Measurements from ENCODE around the gene SPRING1.

SPRING1 gene, protein sequence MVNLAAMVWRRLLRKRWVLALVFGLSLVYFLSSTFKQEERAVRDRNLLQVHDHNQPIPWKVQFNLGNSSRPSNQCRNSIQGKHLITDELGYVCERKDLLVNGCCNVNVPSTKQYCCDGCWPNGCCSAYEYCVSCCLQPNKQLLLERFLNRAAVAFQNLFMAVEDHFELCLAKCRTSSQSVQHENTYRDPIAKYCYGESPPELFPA

DNA sequence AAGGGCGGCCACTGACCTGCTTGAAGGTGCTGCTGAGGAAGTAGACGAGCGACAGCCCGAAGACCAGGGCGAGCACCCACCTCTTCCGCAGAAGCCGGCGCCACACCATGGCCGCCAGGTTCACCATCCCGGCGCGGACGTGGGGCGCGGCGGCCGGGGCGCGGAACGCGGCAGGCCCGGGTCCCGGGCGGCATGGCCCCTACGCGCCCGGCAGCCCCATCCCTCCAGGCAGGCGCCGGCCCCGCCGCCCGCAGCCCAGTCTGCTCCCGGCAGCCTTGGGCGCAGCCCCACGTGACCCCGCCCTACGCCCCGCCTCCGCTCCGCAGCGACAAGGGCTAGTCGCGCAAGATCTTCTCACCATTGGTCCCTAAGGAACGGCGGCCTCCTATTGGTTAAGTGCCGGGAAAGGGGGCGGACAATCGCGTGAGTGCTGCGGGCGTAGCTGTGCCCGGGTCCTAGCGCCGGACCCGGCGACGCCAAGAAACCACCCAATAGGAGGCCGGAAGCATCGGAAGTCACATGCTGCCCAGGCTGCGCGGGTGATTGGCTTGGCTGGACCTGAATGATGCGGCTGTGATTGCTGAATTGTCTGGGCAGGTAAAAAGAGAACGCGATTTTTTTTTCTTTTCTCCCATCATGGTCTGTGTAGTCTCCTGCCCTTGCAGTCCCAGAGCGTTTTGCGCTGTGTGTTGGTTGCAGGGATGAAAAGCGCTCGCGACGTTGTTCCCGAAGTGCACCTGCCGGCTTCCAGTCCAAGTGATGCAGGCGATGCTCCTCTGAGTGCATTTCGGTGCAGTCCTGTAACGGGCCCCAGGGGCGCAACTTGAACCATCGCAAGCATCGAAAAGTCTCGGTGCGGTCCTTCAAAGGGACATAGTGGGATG, at the start of gene SPRING1, which contains the start of gene RNFT2:
TSS of gene SPRING1 (minus strand) at position 296 of the 884 bp plus-strand sequence. CDS start at position 127, 169 bp downstream.
TSS of gene RNFT2 (plus strand) at position 542 of the 884 bp plus-strand sequence. CDS start 2,183 bp downstream, outside the sequence.
- H3K9ac ChIP-seq (ENCODE audit: low read length) = peak within 1 kb of the TSS; percentile 78
- H3K79me2 ChIP-seq (ENCODE audit: insufficient read depth, low read length) = peaks cover 53% of the 10 kb centered on the region
- H3K9me2 ChIP-seq (replicated peaks; ENCODE audit: insufficient read depth, low read length) = no peaks in the 10 kb centered on the region
- H3F3A ChIP-seq (ENCODE audit: insufficient read depth) = no peaks in the 10 kb centered on the region
- H3K4me3 ChIP-seq (ENCODE audit: insufficient read depth, low read length, poor library complexity, severe bottlenecking) = peak within 1 kb of the TSS; percentile 83
- no peak for TF ChIP-seq EZH2phosphoT487 (conservative IDR thresholded peaks at IDR 0.05; ENCODE audit: low read length)
- TF ChIP-seq, protein P1, sequence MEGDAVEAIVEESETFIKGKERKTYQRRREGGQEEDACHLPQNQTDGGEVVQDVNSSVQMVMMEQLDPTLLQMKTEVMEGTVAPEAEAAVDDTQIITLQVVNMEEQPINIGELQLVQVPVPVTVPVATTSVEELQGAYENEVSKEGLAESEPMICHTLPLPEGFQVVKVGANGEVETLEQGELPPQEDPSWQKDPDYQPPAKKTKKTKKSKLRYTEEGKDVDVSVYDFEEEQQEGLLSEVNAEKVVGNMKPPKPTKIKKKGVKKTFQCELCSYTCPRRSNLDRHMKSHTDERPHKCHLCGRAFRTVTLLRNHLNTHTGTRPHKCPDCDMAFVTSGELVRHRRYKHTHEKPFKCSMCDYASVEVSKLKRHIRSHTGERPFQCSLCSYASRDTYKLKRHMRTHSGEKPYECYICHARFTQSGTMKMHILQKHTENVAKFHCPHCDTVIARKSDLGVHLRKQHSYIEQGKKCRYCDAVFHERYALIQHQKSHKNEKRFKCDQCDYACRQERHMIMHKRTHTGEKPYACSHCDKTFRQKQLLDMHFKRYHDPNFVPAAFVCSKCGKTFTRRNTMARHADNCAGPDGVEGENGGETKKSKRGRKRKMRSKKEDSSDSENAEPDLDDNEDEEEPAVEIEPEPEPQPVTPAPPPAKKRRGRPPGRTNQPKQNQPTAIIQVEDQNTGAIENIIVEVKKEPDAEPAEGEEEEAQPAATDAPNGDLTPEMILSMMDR (IDR thresholded peaks at IDR 0.05; ENCODE audit: insufficient read depth, low read length, poor library complexity, severe bottlenecking) = no peak
- H2AFZ ChIP-seq (ENCODE audit: low read depth, low read length, severe bottlenecking) = peak within 1 kb of the TSS; percentile 89
- peaks cover 7% of the 10 kb centered on the region; the same call in 1 of the 2 replicates for H3K36me3 ChIP-seq (ENCODE audit: low read length)
- peak within 1 kb of the TSS; percentile 98 for H3K4me2 ChIP-seq (ENCODE audit: low read depth, low read length, poor library complexity, severe bottlenecking)
- H3K27me3 ChIP-seq (ENCODE audit: low read length) = no peaks in the 10 kb centered on the region
- H4K20me1 ChIP-seq (ENCODE audit: low read depth, low read length) = no peaks in the 10 kb centered on the region
- no peaks in the 10 kb centered on the region for H3K9me3 ChIP-seq (ENCODE audit: insufficient read depth, low read length)
- H3K27ac ChIP-seq (ENCODE audit: low read depth, low read length) = peak within 1 kb of the TSS; percentile 47

DNA sequence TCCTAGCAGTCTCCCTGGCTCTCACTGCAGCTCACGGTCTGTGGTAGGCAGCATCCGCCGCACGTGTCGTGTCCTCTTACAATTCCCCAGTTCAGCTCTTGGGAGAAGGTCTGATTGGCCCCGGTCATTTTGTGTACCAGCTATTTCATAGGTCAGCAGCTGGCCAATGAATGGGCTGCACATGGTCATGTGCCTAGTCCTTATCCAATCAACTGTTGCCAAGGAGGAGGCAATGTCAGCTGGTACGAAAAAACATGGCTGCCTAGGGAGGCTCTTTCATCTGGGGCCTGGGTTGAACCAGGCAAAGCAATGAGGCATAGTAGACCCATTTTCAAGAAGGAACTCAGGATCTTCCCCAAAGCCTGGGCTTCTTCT, 46.4 kb upstream of the SPRING1 start:
- no peak for TF ChIP-seq EZH2phosphoT487 (conservative IDR thresholded peaks at IDR 0.05; ENCODE audit: low read length)
- TF ChIP-seq, protein P1 (IDR thresholded peaks at IDR 0.05; ENCODE audit: insufficient read depth, low read length, poor library complexity, severe bottlenecking) = no peak
- Histone ChIP-seq H2AFZ (ENCODE audit: low read depth, low read length, severe bottlenecking) (no peak overlapping the region), H3K27me3 (ENCODE audit: low read length) (no peaks in the 10 kb centered on the region), H3K4me2 (ENCODE audit: low read depth, low read length, poor library complexity, severe bottlenecking) (no peak overlapping the region), H3K9ac (ENCODE audit: low read length) (no peak overlapping the region), H4K20me1 (ENCODE audit: low read depth, low read length) (no peaks in the 10 kb centered on the region), H3K9me2 (replicated peaks; ENCODE audit: insufficient read depth, low read length) (no peaks in the 10 kb centered on the region), H3K79me2 (ENCODE audit: insufficient read depth, low read length) (no peaks in the 10 kb centered on the region), H3K36me3 (ENCODE audit: low read length) (no peaks in the 10 kb centered on the region; the same call in 1 of the 2 replicates), H3K4me3 (ENCODE audit: insufficient read depth, low read length, poor library complexity, severe bottlenecking) (no peak overlapping the region), H3K27ac (ENCODE audit: low read depth, low read length) (no peak overlapping the region), H3K9me3 (ENCODE audit: insufficient read depth, low read length) (no peaks in the 10 kb centered on the region), H3F3A (ENCODE audit: insufficient read depth) (no peaks in the 10 kb centered on the region)

DNA sequence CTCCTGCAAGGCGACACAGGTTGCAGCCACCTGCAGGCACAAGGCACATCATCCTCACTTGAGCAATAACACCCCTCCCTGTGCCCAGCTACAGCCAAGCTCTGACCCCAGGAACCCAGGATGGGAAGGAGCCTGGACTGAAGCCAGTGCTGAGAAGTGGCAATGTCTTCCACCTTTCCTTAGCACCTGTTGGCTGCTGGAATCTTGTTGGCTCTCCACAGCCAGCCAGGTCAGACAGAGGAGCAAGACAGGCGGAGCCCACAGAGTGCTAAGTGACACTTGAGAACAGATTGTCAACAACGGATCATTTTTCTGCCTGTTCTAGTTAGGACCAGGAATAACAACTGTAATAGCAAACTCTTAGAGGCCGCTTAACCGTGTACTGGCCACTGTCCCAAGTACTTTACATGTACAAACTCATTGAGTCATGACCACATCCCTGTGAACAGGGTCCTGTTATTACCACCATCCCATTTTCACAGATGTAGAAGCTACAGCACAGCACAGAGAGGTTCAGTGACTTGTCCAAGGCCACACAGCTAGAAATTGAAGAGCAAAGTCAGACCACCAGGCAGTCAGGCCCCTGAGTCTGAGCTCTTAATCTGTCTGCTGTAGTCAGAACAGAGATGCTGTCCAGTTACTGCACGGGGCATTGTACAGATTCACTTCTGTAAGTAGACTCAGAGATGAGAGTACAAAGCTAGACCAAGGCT, 45.8 kb upstream of the SPRING1 start:
- Histone ChIP-seq H4K20me1 (ENCODE audit: low read depth, low read length) (no peaks in the 10 kb centered on the region), H3K9me2 (replicated peaks; ENCODE audit: insufficient read depth, low read length) (no peaks in the 10 kb centered on the region), H3K79me2 (ENCODE audit: insufficient read depth, low read length) (no peaks in the 10 kb centered on the region), H3K27ac (ENCODE audit: low read depth, low read length) (no peak overlapping the region), H3F3A (ENCODE audit: insufficient read depth) (no peaks in the 10 kb centered on the region), H3K9me3 (ENCODE audit: insufficient read depth, low read length) (no peaks in the 10 kb centered on the region), H3K4me3 (ENCODE audit: insufficient read depth, low read length, poor library complexity, severe bottlenecking) (no peak overlapping the region), H3K4me2 (ENCODE audit: low read depth, low read length, poor library complexity, severe bottlenecking) (no peak overlapping the region), H3K9ac (ENCODE audit: low read length) (no peak overlapping the region), H2AFZ (ENCODE audit: low read depth, low read length, severe bottlenecking) (no peak overlapping the region), H3K36me3 (ENCODE audit: low read length) (no peaks in the 10 kb centered on the region; the same call in 1 of the 2 replicates), H3K27me3 (ENCODE audit: low read length) (no peaks in the 10 kb centered on the region)
- TF ChIP-seq, protein P1 (IDR thresholded peaks at IDR 0.05; ENCODE audit: insufficient read depth, low read length, poor library complexity, severe bottlenecking) = no peak
- no peak for TF ChIP-seq EZH2phosphoT487 (conservative IDR thresholded peaks at IDR 0.05; ENCODE audit: low read length)
